SK-N-SH treated with all-trans-retinoic acid at 6 μM for 48 hours (cell line): ENCODE measurements around the gene CANT1.

Experiments
- CREB5 ChIP-seq: fragments of 250-450 bp; sonication (Bioruptor Pico); IDR thresholded peaks from 2 replicates; pipeline ENCODE4 v1.5.1; 2020; ENCODE audit warnings: low read depth, mild to moderate bottlenecking, moderate library complexity
- GLIS3 ChIP-seq: fragments of 250-450 bp; sonication (Bioruptor Pico); IDR thresholded peaks from 2 replicates; pipeline ENCODE4 v1.5.0; 2020; ENCODE audit warnings: mild to moderate bottlenecking, moderate library complexity
- PATZ1 ChIP-seq: fragments of 250-450 bp; sonication (Bioruptor Pico); IDR thresholded peaks from 2 replicates; pipeline ENCODE4 v1.8.0; 2020; ENCODE audit warnings: mild to moderate bottlenecking, moderate library complexity, borderline replicate concordance
- POU6F1 ChIP-seq: fragments of 250-450 bp; sonication (Bioruptor Pico); IDR thresholded peaks from 2 replicates; pipeline ENCODE4 v1.8.0; 2021; ENCODE audit warnings: low read depth, mild to moderate bottlenecking, moderate library complexity, borderline replicate concordance
- RARB ChIP-seq: fragments of 250-450 bp; sonication (Bioruptor Pico); IDR thresholded peaks from 2 replicates; pipeline ENCODE4 v1.8.0; 2021; ENCODE audit warnings: mild to moderate bottlenecking, moderate library complexity
- ZNF565 ChIP-seq: fragments of 450-650 bp; formaldehyde crosslinking; conservative IDR thresholded peaks from 2 replicates; pipeline ENCODE4 v1.5.0; 2020; ENCODE audit warnings: low read depth, mild to moderate bottlenecking, moderate library complexity
- ZNF70 ChIP-seq: fragments of 450-650 bp; formaldehyde crosslinking; IDR thresholded peaks from 2 replicates; pipeline ENCODE4 v1.5.0; 2020; ENCODE audit warnings: mild to moderate bottlenecking, moderate library complexity

DNA sequence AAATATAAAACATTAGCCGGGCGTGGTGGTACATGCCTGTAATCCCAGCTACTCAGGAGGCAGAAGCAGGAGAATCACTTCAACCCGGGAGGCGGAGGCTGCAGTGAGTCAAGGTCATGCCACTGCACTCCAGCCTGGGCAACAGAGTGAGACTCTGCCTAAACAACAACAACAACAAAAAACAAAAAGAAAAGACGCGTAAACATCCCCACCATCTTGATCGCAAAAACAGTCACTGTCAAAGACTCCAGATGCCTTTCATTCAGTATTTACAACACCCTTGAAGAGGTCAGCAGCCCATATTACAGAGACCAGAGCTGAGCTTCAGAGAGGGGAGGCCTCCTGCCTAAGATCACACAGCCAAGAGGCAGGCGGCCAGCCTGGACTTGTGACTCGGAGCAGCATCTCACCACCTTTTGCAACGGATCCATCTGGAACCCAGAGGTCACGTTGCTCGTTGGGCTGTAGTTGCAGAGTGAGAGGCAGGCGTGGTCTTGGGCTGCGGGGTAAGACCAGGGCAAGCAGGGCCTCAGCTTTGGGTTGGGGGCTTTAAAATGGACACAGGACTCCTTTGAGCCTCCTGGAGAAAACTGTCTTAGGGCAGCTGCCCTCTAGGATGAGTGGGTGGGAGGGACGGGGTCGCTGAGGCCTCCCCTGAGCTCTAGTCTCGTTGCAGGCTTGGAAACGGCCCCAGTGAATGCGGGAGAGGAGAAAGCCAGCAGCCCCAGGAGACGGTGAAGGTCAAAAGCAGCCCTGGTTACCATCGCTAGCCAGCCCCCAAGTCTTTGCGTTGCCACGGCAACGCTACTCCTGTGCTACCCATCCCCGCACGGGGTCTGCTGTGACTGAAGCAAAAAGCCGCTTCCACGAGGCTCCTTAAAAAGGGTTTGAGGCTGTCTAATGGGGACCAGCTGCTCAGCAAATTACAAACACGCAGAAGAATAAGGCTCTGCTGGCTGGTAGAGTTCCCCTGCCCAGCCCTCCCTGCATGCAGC, 55.9 kb downstream of the CANT1 start:
- TF ChIP-seq POU6F1 (CRISPR knock-in tag) = no peak
- no peak for TF ChIP-seq RARB (CRISPR knock-in tag)
- TF ChIP-seq PATZ1 (CRISPR knock-in tag) = no peak
- TF ChIP-seq GLIS3 (CRISPR knock-in tag) = no peak
- TF ChIP-seq ZNF70 (CRISPR knock-in tag) = no peak
- no peak for TF ChIP-seq ZNF565 (CRISPR knock-in tag)
- TF ChIP-seq CREB5 = no peak
